Endometrial microvascular endothelial cells (primary cell): ENCODE data around the gene CACNA1A. TPM values are rescaled to one million over a fixed set of nuclear protein-coding genes. Genes with fewer than 3 reads are reported as not detected.

Source experiments
- in situ Hi-C: cut with HindIII; loops from 2 replicates; pipeline ENCODE4 v1.10.0; 2017; ENCODE audit warnings: low sequenced_read_pairs, low pct_unique_long_range_greater_than_20kb; ENCODE audit errors: inconsistent ontology term
- total RNA-seq: library from RNA; depleted of rRNA; stranded (reverse); fragments of >200 nt; gene quantifications from one replicate; pipeline ENCODE4 v1.2.3, GENCODE V29; 2015; ENCODE audit errors: inconsistent ontology term

The CACNA1A gene
- total RNA-seq, 1 donor from 2014 or later, result not detected

DNA sequence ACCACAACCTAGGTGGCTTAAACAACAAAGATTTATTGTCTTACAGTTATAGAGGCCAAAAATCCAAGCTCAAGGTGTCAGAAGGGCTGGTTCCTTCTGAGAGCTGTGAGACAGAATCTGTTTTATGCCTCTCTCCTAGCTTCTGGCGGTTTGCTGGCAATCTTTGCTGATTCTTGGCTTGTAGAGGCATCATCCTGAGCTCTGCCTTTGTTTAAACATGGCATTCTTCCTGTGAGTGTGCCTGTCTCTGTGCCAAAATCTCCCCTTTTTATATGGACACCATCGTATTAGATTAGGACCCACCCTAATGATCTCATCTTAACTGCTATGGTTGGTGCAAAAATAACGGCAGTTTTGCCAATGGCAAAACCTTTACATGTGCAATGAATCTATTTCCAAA, 169.1 kb downstream of the CACNA1A start:
- in situ Hi-C loops, result no loop called here

- in situ Hi-C loops, result no loop called here
Measured at GRCh38 chr19:13334801-13335481, 171.3 kb downstream of the CACNA1A start.

DNA sequence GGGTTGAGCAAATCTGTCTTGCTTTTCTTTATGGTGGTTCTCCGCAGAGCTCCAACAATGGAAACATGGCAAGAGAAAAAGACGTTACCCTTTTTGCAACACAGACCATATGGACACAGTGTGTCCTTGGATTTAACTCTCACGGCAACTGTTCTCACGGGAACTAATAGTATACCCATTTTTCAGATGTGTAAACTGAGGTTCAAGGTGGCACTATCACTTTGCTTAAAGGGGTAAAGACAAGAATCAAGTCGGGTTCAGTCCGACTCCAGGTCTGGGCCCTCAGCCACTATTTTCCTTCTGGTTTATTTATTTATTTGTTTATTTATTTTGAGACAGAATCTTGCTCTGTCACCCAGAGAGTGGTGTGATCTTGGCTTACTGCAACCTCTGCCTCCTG, 176.0 kb downstream of the CACNA1A start:
- in situ Hi-C loops, result no loop called here

- in situ Hi-C loops, result no loop called here
Measured at GRCh38 chr19:13329766-13330165, 176.5 kb downstream of the CACNA1A start.

DNA sequence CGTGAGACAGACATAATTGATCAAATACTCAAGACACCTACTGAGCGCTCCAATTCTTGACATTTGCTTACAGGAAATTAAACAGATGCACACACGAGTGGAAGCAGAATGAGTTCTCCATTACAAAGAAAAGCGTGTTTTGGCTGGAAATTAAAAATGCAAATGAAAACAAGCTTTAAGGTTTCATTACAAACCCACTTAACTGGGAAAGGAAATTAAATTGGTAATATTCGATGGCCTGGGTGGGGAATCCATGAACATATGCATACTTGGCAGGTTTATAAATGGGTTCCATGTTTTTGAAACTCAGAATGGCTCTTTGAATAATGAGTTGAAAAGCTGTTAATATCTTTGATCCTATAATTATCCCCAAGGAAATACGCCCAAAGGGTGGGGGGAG, 178.0 kb downstream of the CACNA1A start:
- in situ Hi-C loops, result no loop called here

DNA sequence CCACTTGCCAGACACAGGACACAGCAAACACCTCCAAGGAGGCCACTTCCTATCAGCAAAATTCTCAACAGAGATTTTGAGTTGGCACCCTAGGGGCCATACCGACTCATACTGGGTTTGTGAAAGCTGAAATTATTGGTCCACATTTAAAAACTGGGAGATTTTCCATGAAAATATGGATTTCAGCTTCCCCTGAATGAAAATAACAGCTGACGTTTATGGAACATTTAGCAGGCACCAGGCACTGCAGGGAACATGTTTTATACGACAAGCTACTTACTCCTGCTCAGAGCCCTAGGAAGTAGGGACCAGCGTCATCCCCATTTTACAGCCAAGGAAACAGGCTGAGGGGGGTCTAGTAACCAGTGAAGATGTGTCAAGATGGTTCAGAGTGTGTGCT, 186.8 kb downstream of the CACNA1A start:
- in situ Hi-C loops, result no loop called here

GRCh38 chr19:13318190-13318589, 188.1 kb downstream of the CACNA1A start:
- in situ Hi-C loops, result no loop called here

GRCh38 chr19:13315495-13315894, 190.8 kb downstream of the CACNA1A start:
- in situ Hi-C loops, result no loop called here

DNA sequence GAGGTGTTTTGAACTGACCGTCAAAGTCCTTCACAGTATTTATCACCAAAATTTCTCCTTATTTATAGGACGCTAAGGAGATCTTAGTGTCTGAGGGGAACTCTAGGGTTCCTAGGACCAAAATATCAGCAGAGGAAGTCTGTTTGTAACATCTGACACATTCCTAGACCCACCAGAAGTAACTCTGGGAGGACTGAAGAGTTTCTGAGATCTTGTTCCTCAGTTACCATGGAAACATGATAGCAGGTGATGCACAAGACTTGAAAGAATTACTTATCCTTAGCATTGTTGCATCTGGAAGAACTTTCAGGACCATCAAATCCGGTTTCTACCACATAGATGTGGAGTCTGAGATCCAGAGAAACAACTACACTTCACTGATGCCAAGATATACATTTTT, 191.5 kb downstream of the CACNA1A start:
- in situ Hi-C loops, result no loop called here

DNA sequence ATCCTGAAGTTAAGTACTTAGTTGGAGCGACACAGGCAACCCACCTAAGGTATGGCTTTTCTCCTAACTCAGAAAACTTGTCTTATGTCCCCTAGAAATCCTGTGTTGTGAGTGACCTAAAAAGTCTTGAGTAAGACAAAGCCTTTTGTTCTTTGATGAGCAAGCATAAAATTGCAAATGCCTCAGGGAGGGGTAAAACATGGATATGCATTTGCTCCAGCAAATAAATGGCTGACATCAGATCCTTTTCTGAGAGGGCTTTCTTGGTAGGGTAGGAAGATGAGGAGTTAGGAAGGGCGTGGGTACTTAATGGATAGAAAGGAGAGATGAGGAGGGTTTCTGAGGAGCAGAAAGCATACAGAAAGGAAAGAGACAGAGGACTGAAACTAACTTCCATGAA, 192.4 kb downstream of the CACNA1A start:
- in situ Hi-C loops, result no loop called here

DNA sequence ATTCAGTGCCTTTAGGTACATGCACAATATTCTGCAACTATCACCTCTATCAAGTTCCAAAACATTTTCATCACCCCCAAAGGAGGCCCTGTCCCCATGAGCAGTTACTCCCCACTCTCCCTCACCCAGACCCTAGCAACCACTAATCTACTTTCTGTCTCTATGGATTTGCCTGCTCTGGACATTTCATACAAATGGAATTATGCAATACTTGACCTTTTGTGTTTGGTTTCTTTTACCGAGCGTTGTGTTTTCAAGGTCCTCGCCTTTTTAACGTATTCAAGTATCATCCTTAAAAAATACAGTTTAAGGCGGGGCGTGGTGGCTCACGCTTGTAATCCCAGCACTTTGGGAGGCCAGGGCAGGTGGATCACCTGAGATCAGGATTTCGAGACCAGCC, 196.4 kb downstream of the CACNA1A start:
- in situ Hi-C loops, result no loop called here

GRCh38 chr19:13303381-13304129, 202.7 kb downstream of the CACNA1A start:
- in situ Hi-C loops, result no loop called here

GRCh38 chr19:13302526-13303270, 203.6 kb downstream of the CACNA1A start:
- in situ Hi-C loops, result no loop called here

GRCh38 chr19:13301627-13302334, 204.5 kb downstream of the CACNA1A start:
- in situ Hi-C loops, result no loop called here

GRCh38 chr19:13300421-13301030, 205.8 kb downstream of the CACNA1A start:
- in situ Hi-C loops, result no loop called here

DNA sequence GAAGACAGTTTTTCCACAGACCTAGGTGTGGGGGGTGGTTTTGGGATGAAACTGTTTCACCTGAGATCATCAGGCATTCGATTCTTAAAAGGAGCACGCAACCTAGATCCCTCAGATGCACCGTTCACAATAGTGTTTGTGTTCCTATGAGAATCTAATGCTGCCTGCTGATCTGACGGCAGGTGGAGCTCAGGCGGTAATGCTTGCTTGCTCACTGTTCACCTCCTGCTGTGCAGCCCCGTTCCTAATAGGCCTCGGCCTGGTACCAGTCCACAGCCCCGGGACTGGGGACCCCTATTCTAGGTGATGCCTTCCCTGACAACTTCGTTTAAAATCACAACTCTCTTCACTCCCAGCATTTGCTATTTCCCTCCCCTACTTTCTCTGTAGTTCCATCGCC, 206.4 kb downstream of the CACNA1A start:
- in situ Hi-C loops, result no loop called here

- in situ Hi-C loops, result no loop called here
Measured at GRCh38 chr19:13298565-13299481, 207.5 kb downstream of the CACNA1A start.

DNA sequence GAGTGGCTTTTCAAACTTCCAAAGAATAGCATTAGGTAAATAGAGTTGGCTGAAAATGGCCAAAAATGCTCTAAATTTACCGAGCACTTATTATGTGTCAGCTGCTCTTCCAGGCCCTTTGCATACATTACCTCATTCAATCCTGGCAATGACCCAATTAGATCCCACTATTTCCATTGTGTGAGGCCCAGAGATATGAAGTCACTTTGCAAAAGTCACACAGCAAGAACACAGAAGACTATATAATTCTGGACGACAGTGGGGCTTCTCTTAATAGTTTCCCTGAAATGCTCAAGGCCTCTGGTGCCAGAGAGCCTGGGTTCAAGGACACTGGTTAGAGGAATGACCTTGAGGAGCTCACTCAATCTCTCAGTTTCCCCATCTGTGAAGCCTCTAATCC, 209.3 kb downstream of the CACNA1A start:
- in situ Hi-C loops, result no loop called here
